Right ventricle myocardium inferior (tissue), 1 donor: Measurements from ENCODE around the gene PARP1. TPM values are rescaled to one million over a fixed set of nuclear protein-coding genes. Genes with fewer than 3 reads are reported as not detected.

Experiments
- ATAC-seq: fragments of 200-7000 bp; cut with Tn5 transposase; one replicate; pipeline ENCODE4 v1.9.1; 2020; ENCODE audit warnings: mild to moderate bottlenecking, moderate library complexity
- DNase-seq: peaks from one replicate; pipeline ENCODE4 v3.0.0; 2021; ENCODE audit errors: missing footprints
- intact Hi-C: fragments of 100-400 bp; cut with DNase I; formaldehyde crosslinking; loops from one replicate; pipeline ENCODE4 v1.11.0; 2022
- total RNA-seq: library from RNA; stranded (reverse); fragmentation: NEBNext Ultra II Directional; extraction: Animal tissue kit (Norgen Biotek cat#: 25700); gene quantifications from one replicate; pipeline ENCODE4 v1.2.1, GENCODE V29; 2021
- donor health status: DM: no; HTN: yes; CAD: no; lungs with severe emphysema.

The PARP1 gene
- total RNA-seq, 1 donor from 2014 or later: 154 TPM

GRCh38 chr1:226397011-226397926, 10.6 kb downstream of the PARP1 start:
- intact Hi-C loops: no loop called here
- DNase-seq: no peak
- ATAC-seq: peak; percentile 23

- DNase-seq (no peak), ATAC-seq (no peak)
- intact Hi-C loops: no loop called here
Measured at GRCh38 chr1:226395753-226396152, 12.1 kb downstream of the PARP1 start.

- intact Hi-C loops: no loop called here
- DNase-seq: no peak
- ATAC-seq: no peak
Measured at GRCh38 chr1:226394462-226394861, 13.4 kb downstream of the PARP1 start.

GRCh38 chr1:226390681-226391080, 17.2 kb downstream of the PARP1 start:
- intact Hi-C loops: no loop called here
- DNase-seq (no peak), ATAC-seq (no peak)

GRCh38 chr1:226388131-226388530, 19.8 kb downstream of the PARP1 start:
- no peak for ATAC-seq
- intact Hi-C loops: no loop called here

GRCh38 chr1:226384717-226385116, 23.2 kb downstream of the PARP1 start:
- DNase-seq (no peak), ATAC-seq (no peak)
- intact Hi-C loops: no loop called here

More at GRCh38 chr1:226388131-226388530, 19.8 kb downstream of the PARP1 start:
- no peak for DNase-seq

- intact Hi-C loops: no loop called here
- no peak for DNase-seq
- ATAC-seq: no peak
Measured at GRCh38 chr1:226384040-226384439, 23.9 kb downstream of the PARP1 start.

GRCh38 chr1:226382030-226382429, 25.9 kb downstream of the PARP1 start:
- intact Hi-C loops: no loop called here
- DNase-seq: no peak
- no peak for ATAC-seq

- ATAC-seq (no peak), DNase-seq (no peak)
- intact Hi-C loops: no loop called here
Measured at GRCh38 chr1:226381226-226381998, 26.5 kb downstream of the PARP1 start.

GRCh38 chr1:226378071-226378470, 29.8 kb downstream of the PARP1 start:
- intact Hi-C loops: no loop called here
- no peak for ATAC-seq
- no peak for DNase-seq

- DNase-seq (no peak), ATAC-seq (no peak)
- intact Hi-C loops: no loop called here
Measured at GRCh38 chr1:226376300-226376699, 31.6 kb downstream of the PARP1 start.

GRCh38 chr1:226373376-226373775, 34.5 kb downstream of the PARP1 start:
- ATAC-seq (peak; percentile 1), DNase-seq (no peak)
- intact Hi-C loops: loop anchor here (5.0 kb wide), 1 partner anchor 34 kb away; the partner anchor contains the start of gene PARP1

GRCh38 chr1:226372885-226373284, 35.0 kb downstream of the PARP1 start:
- peak; percentile 81 for ATAC-seq
- intact Hi-C loops: loop anchor here (5.0 kb wide), 1 partner anchor 34 kb away; the partner anchor contains the start of gene PARP1
- no peak for DNase-seq

- intact Hi-C loops: loop anchor here (5.0 kb wide), 1 partner anchor 35 kb away; the partner anchor contains the start of gene PARP1
- peak; percentile 8 for ATAC-seq
- no peak for DNase-seq
Measured at GRCh38 chr1:226371866-226372490, 35.9 kb downstream of the PARP1 start.

GRCh38 chr1:226371027-226371694, 36.7 kb downstream of the PARP1 start:
- ATAC-seq (peak; percentile 49), DNase-seq (no peak)
- intact Hi-C loops: loop anchor here (5.0 kb wide), 1 partner anchor 36 kb away; the partner anchor contains the start of gene PARP1

GRCh38 chr1:226370144-226370923, 37.6 kb downstream of the PARP1 start:
- intact Hi-C loops: loop anchor here (5.0 kb wide), 1 partner anchor 37 kb away; the partner anchor contains the start of gene PARP1
- ATAC-seq: no peak
- no peak for DNase-seq

GRCh38 chr1:226369110-226369509, 38.8 kb downstream of the PARP1 start:
- ATAC-seq (no peak), DNase-seq (no peak)
- intact Hi-C loops: no loop called here

GRCh38 chr1:226366290-226366689, 41.6 kb downstream of the PARP1 start:
- intact Hi-C loops: no loop called here
- DNase-seq (no peak), ATAC-seq (no peak)
